Measurements from ENCODE around the gene UBE2J1. TPM values are rescaled to one million over a fixed set of nuclear protein-coding genes. Genes with fewer than 3 reads are reported as not detected.
A peak's percentile ranks its signal among the peaks of the same experiment; 100 is the strongest.
"Not testable (repeated sequence)": the region's sequence is repeated elsewhere in the genome, so short reads cannot be mapped to it uniquely, and the experiment has no call there.

The UBE2J1 gene, protein sequence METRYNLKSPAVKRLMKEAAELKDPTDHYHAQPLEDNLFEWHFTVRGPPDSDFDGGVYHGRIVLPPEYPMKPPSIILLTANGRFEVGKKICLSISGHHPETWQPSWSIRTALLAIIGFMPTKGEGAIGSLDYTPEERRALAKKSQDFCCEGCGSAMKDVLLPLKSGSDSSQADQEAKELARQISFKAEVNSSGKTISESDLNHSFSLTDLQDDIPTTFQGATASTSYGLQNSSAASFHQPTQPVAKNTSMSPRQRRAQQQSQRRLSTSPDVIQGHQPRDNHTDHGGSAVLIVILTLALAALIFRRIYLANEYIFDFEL
- 10 to 100 TPM; 18.7 to 21.7 TPM for total RNA-seq

DNA sequence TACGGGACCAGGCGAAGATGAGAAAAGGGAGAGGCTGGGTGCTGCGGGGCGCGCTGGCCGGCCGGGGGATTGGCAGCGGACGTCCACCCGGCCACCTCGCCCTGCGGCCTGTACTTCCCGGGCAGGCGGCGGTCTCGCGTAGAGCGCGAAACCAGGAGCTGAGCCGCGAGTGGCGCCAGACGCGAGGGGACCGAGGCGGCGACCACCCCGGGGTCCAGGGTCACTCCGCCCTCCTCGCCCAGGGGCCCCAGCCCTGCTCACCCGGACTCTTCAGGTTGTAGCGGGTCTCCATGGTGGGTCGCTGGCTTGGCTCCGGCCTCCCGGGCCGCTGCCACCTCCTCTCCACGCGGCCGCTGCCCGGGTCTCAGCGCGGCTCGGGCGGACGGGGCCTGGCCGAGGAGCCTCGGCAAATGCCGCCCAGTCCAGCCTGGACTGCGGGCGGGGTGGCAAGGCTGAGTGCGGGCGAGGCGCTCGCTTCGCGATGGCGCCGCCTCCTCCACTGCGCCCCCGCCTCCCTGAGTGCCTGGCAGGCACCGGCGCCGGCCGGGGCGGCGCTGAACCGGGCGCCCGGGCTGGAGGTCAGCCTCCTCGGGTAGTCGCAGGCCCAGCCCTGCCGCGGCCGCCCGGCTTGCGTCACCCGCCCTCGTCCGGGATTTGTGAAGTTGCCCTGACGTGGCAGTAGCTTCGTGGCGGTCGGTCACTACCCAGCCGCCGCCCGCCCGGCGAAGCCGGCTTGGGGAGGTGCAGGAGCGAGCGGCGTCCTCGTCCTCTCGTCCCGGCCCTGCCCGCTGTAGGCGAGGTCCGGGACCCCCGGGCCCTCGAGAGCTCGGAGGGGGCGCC, at the start of gene UBE2J1:
Gene UBE2J1 (minus strand): TSS at position 445 of the 840 bp plus-strand sequence. CDS start 153 bp downstream, at position 292.
- peak; percentile 85 for DNase-seq
- Mint-ChIP-seq H3K9me3 (ENCODE audit: low read depth) (no peaks in the 10 kb centered on the region), H3K4me3 (peak within 1 kb of the TSS; percentile 91), H3K4me1 (peaks cover 74% of the 10 kb centered on the region), H3K36me3 (ENCODE audit: low read depth) (peaks cover 10% of the 10 kb centered on the region), H3K27me3 (no peaks in the 10 kb centered on the region), H3K27ac (peak within 1 kb of the TSS; percentile 97)
- ChIA-PET POLR2A (interaction anchor here (0.6 to 1.6 kb wide), 3 partner anchors 14 to 407 kb away, joined by 3 to 5 read pairs (median 4); no protein-coding TSS in a partner anchor), CTCF (interaction anchor here (0.6 to 8.2 kb wide), 7 partner anchors 14 to 111 kb away, joined by 3 to 74 read pairs (median 4); partner anchors contain the start of gene ANKRD6)
- ATAC-seq = peak; percentile 84
- intact Hi-C loops (cut with DNase I, micrococcal nuclease) = loop anchor here (1.0 to 10.0 kb wide), 11 partner anchors 54 to 1235 kb away; partner anchors contain the start of genes LYRM2 (in 1 of the 2), MAP3K7 (in 1 of the 2), PM20D2 (in 1 of the 2) and PNRC1 (in 1 of the 2)

- Mint-ChIP-seq H3K4me1 (no peaks in the 10 kb centered on the region), H3K9me3 (ENCODE audit: low read depth) (no peaks in the 10 kb centered on the region), H3K27ac (no peak overlapping the region), H3K27me3 (no peaks in the 10 kb centered on the region), H3K36me3 (ENCODE audit: low read depth) (no peaks in the 10 kb centered on the region), H3K4me3 (no peak overlapping the region)
- ChIA-PET CTCF (interaction anchor here (1.0 to 1.6 kb wide), 2 partner anchors 29 to 33 kb away, joined by 3 to 7 read pairs; no protein-coding TSS in a partner anchor), POLR2A (no interaction called here)
- intact Hi-C loops (cut with DNase I, micrococcal nuclease) = no loop called here
- ATAC-seq (no peak), DNase-seq (no peak)
Observed at GRCh38 chr6:89400912-89401399, 48.4 kb upstream of the UBE2J1 start.

DNA sequence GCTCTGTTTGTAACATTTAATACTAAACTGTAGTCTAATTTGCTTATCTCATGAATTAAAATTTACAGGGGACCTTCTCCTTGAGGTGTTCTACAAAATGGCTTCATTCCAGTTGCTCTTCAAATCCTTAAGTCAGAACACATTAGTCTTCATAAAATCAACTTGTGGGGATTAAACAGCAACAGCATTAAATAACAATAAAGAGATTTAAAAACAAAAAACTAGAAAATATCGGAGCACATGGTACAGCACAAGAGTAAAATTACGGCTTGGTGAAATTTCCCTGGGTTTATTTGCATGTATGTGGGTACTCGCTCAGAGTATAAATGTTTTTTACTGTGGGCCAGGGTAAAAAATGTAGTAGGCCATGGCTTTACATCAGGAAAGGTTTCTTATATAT, 47.5 kb upstream of the UBE2J1 start:
- no peak overlapping the region for H3K27ac Mint-ChIP-seq
- intact Hi-C loops (cut with DNase I, micrococcal nuclease) = no loop called here

DNA sequence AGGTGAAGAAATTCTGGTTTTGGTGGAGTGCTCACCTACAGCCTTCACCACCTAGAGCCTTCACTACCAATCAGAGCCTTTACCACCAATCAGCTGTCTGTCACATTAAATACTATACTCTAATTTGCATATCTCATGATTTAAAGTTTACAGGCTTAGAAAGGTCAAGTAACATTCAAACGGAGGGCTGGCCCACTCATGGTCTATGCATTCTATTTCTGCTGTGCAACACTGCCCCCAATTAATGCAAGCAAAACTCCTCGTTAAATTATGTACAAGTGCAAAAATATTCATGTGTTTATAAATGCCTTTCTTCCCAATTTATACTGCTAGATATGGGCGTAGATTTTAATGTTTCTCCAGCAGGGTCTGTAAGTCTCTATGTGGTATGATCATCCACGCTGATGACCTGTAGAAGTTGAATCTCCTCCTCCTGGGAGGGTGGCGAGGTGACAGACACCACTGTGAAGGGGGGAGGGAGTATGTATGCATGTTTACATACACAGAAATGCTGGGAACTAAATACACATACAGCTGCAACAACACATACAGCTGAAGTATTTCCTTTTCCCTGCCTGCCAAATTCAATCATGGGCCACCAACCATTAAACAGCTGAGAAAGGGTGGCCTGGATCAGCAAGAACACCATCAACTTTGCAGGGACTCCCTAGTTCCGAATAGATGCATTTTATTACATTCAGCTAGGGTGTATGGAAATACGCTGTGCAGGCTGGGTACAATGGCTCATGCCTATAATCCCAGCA, 46.4 kb upstream of the UBE2J1 start:
- CTCF ChIA-PET = interaction anchor here (0.7 to 2.0 kb wide), 3 partner anchors 27 to 88 kb away, joined by 3 to 7 read pairs (median 4); no protein-coding TSS in a partner anchor
- Mint-ChIP-seq H3K4me1 (no peaks in the 10 kb centered on the region), H3K27me3 (no peaks in the 10 kb centered on the region), H3K27ac (no peak overlapping the region), H3K36me3 (ENCODE audit: low read depth) (no peaks in the 10 kb centered on the region), H3K9me3 (ENCODE audit: low read depth) (no peaks in the 10 kb centered on the region), H3K4me3 (no peak overlapping the region)
- intact Hi-C loops (cut with DNase I, micrococcal nuclease) = no loop called here
- no peak for ATAC-seq
- DNase-seq = no peak
- POLR2A ChIA-PET = no interaction called here

More for the DNA sequence above, 47.5 kb upstream of the UBE2J1 start:
- Mint-ChIP-seq H3K27me3 (no peaks in the 10 kb centered on the region), H3K4me3 (no peak overlapping the region), H3K4me1 (no peaks in the 10 kb centered on the region), H3K9me3 (ENCODE audit: low read depth) (no peaks in the 10 kb centered on the region), H3K36me3 (ENCODE audit: low read depth) (no peaks in the 10 kb centered on the region)
- DNase-seq (no peak), ATAC-seq (no peak)
- ChIA-PET CTCF (interaction anchor here (0.7 to 2.0 kb wide), 4 partner anchors 15 to 131 kb away, joined by 3 to 7 read pairs (median 3); no protein-coding TSS in a partner anchor), POLR2A (interaction anchor here (0.6 kb wide), 1 partner anchor 13 kb away, joined by 3 read pairs; no protein-coding TSS in a partner anchor)

DNA sequence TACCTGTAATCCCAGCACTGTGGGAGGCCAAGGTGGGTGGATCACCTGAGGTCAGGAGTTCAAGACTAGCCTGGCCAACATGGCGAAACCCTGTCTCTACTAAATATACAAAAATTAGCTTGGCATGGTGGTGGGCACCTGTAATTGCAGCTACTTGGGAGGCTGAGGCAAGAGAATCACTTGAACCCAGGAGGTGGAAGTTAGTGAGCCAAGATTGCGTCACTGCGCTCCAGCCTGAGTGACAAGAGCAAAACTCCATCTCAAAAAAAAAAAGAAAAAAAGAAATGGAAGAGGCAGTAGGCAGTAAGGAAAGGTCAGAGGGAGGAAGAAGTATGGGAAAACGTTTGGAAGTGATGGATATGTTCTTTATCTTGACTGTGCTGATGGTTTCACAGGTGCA, 45.4 kb upstream of the UBE2J1 start:
- H3K9me3 Mint-ChIP-seq (ENCODE audit: low read depth); H3K4me1 Mint-ChIP-seq; ATAC-seq; H3K4me3 Mint-ChIP-seq; POLR2A ChIA-PET; intact Hi-C loops (cut with DNase I, micrococcal nuclease); H3K36me3 Mint-ChIP-seq (ENCODE audit: low read depth); DNase-seq; H3K27me3 Mint-ChIP-seq; H3K27ac Mint-ChIP-seq: not testable (repeated sequence)
- CTCF ChIA-PET = interaction anchor here (0.7 to 1.6 kb wide), 2 partner anchors 20 to 39 kb away, joined by 3 to 4 read pairs; no protein-coding TSS in a partner anchor

DNA sequence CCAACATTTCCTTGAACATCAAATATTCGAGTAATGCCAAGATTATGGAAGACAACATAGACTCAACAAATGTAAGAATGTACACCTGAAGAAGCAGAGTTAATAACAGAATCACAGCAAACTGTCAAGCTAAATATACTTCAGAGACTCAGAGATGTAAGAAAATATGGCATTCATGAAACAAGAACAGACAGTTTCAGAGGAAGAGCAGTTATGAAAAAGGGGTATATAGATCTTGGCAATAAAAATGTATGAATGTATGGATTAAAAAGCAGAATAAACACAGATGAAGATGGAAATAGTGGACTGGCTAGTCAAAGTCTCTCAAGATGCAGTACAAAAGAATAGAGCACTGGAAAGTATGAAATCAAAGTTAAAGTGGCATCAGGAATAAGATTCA, 41.1 kb upstream of the UBE2J1 start:
- Mint-ChIP-seq H3K27ac (no peak overlapping the region), H3K9me3 (ENCODE audit: low read depth) (peaks cover 5% of the 10 kb centered on the region), H3K4me1 (no peaks in the 10 kb centered on the region), H3K4me3 (no peak overlapping the region), H3K36me3 (ENCODE audit: low read depth) (peaks cover 6% of the 10 kb centered on the region), H3K27me3 (no peaks in the 10 kb centered on the region)
- no peak for DNase-seq
- ChIA-PET POLR2A (no interaction called here), CTCF (no interaction called here)
- no peak for ATAC-seq
- intact Hi-C loops (cut with DNase I, micrococcal nuclease) = no loop called here

GRCh38 chr6:89392823-89393222, 40.3 kb upstream of the UBE2J1 start:
- Mint-ChIP-seq H3K9me3 (ENCODE audit: low read depth) (peaks cover 5% of the 10 kb centered on the region), H3K27me3 (no peaks in the 10 kb centered on the region), H3K27ac (no peak overlapping the region), H3K36me3 (ENCODE audit: low read depth) (peaks cover 6% of the 10 kb centered on the region), H3K4me3 (no peak overlapping the region), H3K4me1 (no peaks in the 10 kb centered on the region)
- ATAC-seq (no peak), DNase-seq (no peak)
- CTCF ChIA-PET = no interaction called here
- intact Hi-C loops (cut with DNase I, micrococcal nuclease) = no loop called here
- POLR2A ChIA-PET = interaction anchor here (0.7 kb wide), 1 partner anchor 175 kb away, joined by 3 read pairs; no protein-coding TSS in a partner anchor

GRCh38 chr6:89388846-89389245, 36.3 kb upstream of the UBE2J1 start:
- POLR2A ChIA-PET = no interaction called here
- no peak for ATAC-seq

DNA sequence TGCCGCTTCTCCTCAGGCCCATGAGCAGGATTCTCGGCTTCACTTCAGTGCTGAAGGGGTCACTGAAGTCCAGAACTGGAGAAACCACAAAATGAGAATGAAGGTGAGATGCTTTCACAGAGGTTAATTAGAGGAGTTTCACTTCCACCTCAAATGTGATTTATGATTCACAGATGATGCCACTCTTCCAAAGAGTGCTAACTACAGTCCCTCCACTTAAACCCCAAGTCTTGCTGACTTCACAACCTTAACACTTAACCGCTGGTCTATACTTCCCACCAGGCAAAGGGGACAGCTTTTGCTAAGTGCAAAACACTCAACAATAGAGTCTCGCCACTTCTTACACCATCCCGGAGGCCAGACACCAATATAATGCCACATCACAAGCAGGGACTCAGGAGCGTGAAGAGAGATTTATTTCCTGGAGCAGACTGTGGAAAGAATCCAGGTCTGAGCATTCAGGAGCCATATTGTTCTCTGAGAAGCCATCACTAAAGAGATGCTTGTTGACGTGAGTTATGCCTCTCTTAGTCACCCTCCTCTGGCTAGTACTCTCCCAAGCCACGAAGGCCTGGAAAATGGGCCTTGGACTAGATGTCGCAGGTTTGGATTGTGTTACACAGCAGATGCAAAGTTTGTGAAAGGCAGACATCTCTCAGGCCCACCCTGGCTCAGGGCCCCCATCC, 35.1 kb upstream of the UBE2J1 start:
- POLR2A ChIA-PET = no interaction called here
- intact Hi-C loops (cut with DNase I, micrococcal nuclease) = no loop called here
- CTCF ChIA-PET = interaction anchor here (0.7 kb wide), 1 partner anchor 26 kb away, joined by 3 read pairs; no protein-coding TSS in a partner anchor
- H3K27me3 Mint-ChIP-seq = no peaks in the 10 kb centered on the region
- H3K27ac Mint-ChIP-seq = no peak overlapping the region
- no peaks in the 10 kb centered on the region for H3K9me3 Mint-ChIP-seq (ENCODE audit: low read depth)
- peak; percentile 39 for ATAC-seq
- DNase-seq = no peak
- peaks cover 8% of the 10 kb centered on the region for H3K36me3 Mint-ChIP-seq (ENCODE audit: low read depth)
- H3K4me3 Mint-ChIP-seq = no peak overlapping the region
- H3K4me1 Mint-ChIP-seq = peaks cover 10% of the 10 kb centered on the region

More at GRCh38 chr6:89388846-89389245, 36.3 kb upstream of the UBE2J1 start:
- H3K36me3 Mint-ChIP-seq (ENCODE audit: low read depth) = peaks cover 14% of the 10 kb centered on the region
- CTCF ChIA-PET = no interaction called here
- H3K9me3 Mint-ChIP-seq (ENCODE audit: low read depth) = peaks cover 4% of the 10 kb centered on the region
- no peaks in the 10 kb centered on the region for H3K27me3 Mint-ChIP-seq
- peaks cover 10% of the 10 kb centered on the region for H3K4me1 Mint-ChIP-seq
- H3K27ac Mint-ChIP-seq = no peak overlapping the region
- no peak for DNase-seq
- intact Hi-C loops (cut with DNase I, micrococcal nuclease) = no loop called here
- H3K4me3 Mint-ChIP-seq = no peak overlapping the region

GRCh38 chr6:89386917-89387491, 34.5 kb upstream of the UBE2J1 start:
- DNase-seq (no peak), ATAC-seq (no peak)
- H3K36me3 Mint-ChIP-seq (ENCODE audit: low read depth) = peaks cover 8% of the 10 kb centered on the region
- H3K27ac Mint-ChIP-seq = no peak overlapping the region
- CTCF ChIA-PET = interaction anchor here (0.7 kb wide), 1 partner anchor 27 kb away, joined by 3 read pairs; no protein-coding TSS in a partner anchor
- H3K9me3 Mint-ChIP-seq (ENCODE audit: low read depth) = no peaks in the 10 kb centered on the region
- POLR2A ChIA-PET = no interaction called here
- intact Hi-C loops (cut with DNase I, micrococcal nuclease) = no loop called here
- H3K27me3 Mint-ChIP-seq = no peaks in the 10 kb centered on the region
- H3K4me3 Mint-ChIP-seq = no peak overlapping the region
- H3K4me1 Mint-ChIP-seq = peaks cover 10% of the 10 kb centered on the region

All from activated CD4-positive, alpha-beta T cell treated with anti-CD3 and anti-CD28 coated beads for 36 hours (primary cell).